Nephron (organoid): ENCODE data around the gene ATP6V1G3.

Experiments used
- H3K27ac Mint-ChIP-seq, 3 experiments: 2 replicates each; pipeline ENCODE4 v1.8.0; 2020; ENCODE audit warnings: mixed read lengths in 3 of 3, mild to moderate bottlenecking in 2 of 3, moderate library complexity in 1 of 3
- H3K27me3 Mint-ChIP-seq: 2 replicates; pipeline ENCODE4 v1.8.0; 2021; ENCODE audit warnings: low read depth, mild to moderate bottlenecking, moderate library complexity, mixed read lengths
- H3K36me3 Mint-ChIP-seq: 2 replicates; pipeline ENCODE4 v1.8.0; 2020; ENCODE audit warnings: low read depth, mixed read lengths
- H3K4me1 Mint-ChIP-seq: 2 replicates; pipeline ENCODE4 v1.8.0; 2020; ENCODE audit warnings: mixed read lengths
- H3K4me3 Mint-ChIP-seq, 3 experiments: 2 replicates each; pipeline ENCODE4 v1.8.0; 2020; ENCODE audit warnings: mild to moderate bottlenecking in 3 of 3, mixed read lengths in 3 of 3, moderate library complexity in 2 of 3
- H3K9me3 Mint-ChIP-seq: 2 replicates; pipeline ENCODE4 v1.8.0; 2020; ENCODE audit warnings: mixed read lengths
- CTCF ChIP-seq, 3 experiments: fragments of 200-600 bp; sonication (generic); IDR thresholded peaks; one replicate each; pipeline ENCODE4 v1.5.0; 2021; ENCODE audit warnings: antibody characterized with exemption in 3 of 3; ENCODE audit not compliant: unreplicated experiment in 3 of 3

The ATP6V1G3 gene

GRCh38 chr1:198497326-198498102, 43.0 kb downstream of the ATP6V1G3 start:
- H3K9me3 Mint-ChIP-seq: peaks cover 6% of the 10 kb centered on the region
- no peak for TF ChIP-seq CTCF (IDR thresholded peaks at IDR 0.05; ENCODE audit: unreplicated experiment in 3 of 3)
- H3K27ac Mint-ChIP-seq: no peak overlapping the region
- H3K4me3 Mint-ChIP-seq: no peak overlapping the region
- H3K36me3 Mint-ChIP-seq: no peaks in the 10 kb centered on the region
- H3K4me1 Mint-ChIP-seq: no peaks in the 10 kb centered on the region
- H3K27me3 Mint-ChIP-seq: no peaks in the 10 kb centered on the region

- Mint-ChIP-seq H3K27me3 (no peaks in the 10 kb centered on the region), H3K36me3 (no peaks in the 10 kb centered on the region), H3K27ac (no peak overlapping the region), H3K9me3 (peaks cover 3% of the 10 kb centered on the region), H3K4me3 (no peak overlapping the region), H3K4me1 (no peaks in the 10 kb centered on the region)
- no peak for TF ChIP-seq CTCF (IDR thresholded peaks at IDR 0.05; ENCODE audit: unreplicated experiment in 3 of 3)
These were observed 44.0 kb downstream of the ATP6V1G3 start for GRCh38 chr1:198496216-198497143.

- H3K4me1 Mint-ChIP-seq: no peaks in the 10 kb centered on the region
- peaks cover 3% of the 10 kb centered on the region for H3K9me3 Mint-ChIP-seq
- H3K27me3 Mint-ChIP-seq: no peaks in the 10 kb centered on the region
- no peak for TF ChIP-seq CTCF (IDR thresholded peaks at IDR 0.05; ENCODE audit: unreplicated experiment in 3 of 3)
- H3K4me3 Mint-ChIP-seq: no peak overlapping the region
- H3K27ac Mint-ChIP-seq: no peak overlapping the region
- H3K36me3 Mint-ChIP-seq: no peaks in the 10 kb centered on the region
These were observed 44.8 kb downstream of the ATP6V1G3 start for GRCh38 chr1:198495631-198496030.

GRCh38 chr1:198494658-198495103, 45.8 kb downstream of the ATP6V1G3 start:
- Mint-ChIP-seq H3K4me3 (no peak overlapping the region), H3K4me1 (no peaks in the 10 kb centered on the region), H3K27ac (no peak overlapping the region), H3K9me3 (no peaks in the 10 kb centered on the region), H3K27me3 (no peaks in the 10 kb centered on the region), H3K36me3 (no peaks in the 10 kb centered on the region)
- no peak for TF ChIP-seq CTCF (IDR thresholded peaks at IDR 0.05; ENCODE audit: unreplicated experiment in 3 of 3)

GRCh38 chr1:198494139-198494538, 46.3 kb downstream of the ATP6V1G3 start:
- H3K9me3 Mint-ChIP-seq: no peaks in the 10 kb centered on the region
- TF ChIP-seq CTCF (IDR thresholded peaks at IDR 0.05; ENCODE audit: unreplicated experiment in 3 of 3): no peak
- H3K27me3 Mint-ChIP-seq: no peaks in the 10 kb centered on the region
- H3K4me3 Mint-ChIP-seq: no peak overlapping the region
- no peaks in the 10 kb centered on the region for H3K36me3 Mint-ChIP-seq
- no peak overlapping the region for H3K27ac Mint-ChIP-seq
- no peaks in the 10 kb centered on the region for H3K4me1 Mint-ChIP-seq
